Measurements from ENCODE around the gene DDX47. TPM values are rescaled to one million over a fixed set of nuclear protein-coding genes. Genes with fewer than 3 reads are reported as not detected.

Gene DDX47
- total and polyA plus RNA-seq, 2 of the 13 experiments (the other 11 are each of a cell fraction or from before 2014, with no cell fraction given), result 48.5 to 78.7 TPM

GRCh38 chr12:12786706-12787601, 26.2 kb upstream of the DDX47 start (continued):
- peak; percentile 57 for TF ChIP-seq JARID2 (CRISPR knock-in tag; IDR thresholded peaks at IDR 0.05; ENCODE audit: insufficient replicate concordance)
- TF ChIP-seq PITX1 (CRISPR knock-in tag; IDR thresholded peaks at IDR 0.05), result no peak
- TF ChIP-seq GATA4 (IDR thresholded peaks at IDR 0.05; ENCODE audit: borderline replicate concordance, low read depth), result no peak
- peak; percentile 94 for TF ChIP-seq ZNF562 (CRISPR knock-in tag; IDR thresholded peaks at IDR 0.05; ENCODE audit: borderline replicate concordance)
- TF ChIP-seq ATF7 (IDR thresholded peaks at IDR 0.05), result no peak
- TF ChIP-seq ATF7 (CRISPR knock-in tag; IDR thresholded peaks at IDR 0.05), result no peak
- TF ChIP-seq ZNF280D (CRISPR knock-in tag; IDR thresholded peaks at IDR 0.05), result no peak
- TF ChIP-seq ZBTB33 (CRISPR knock-in tag; IDR thresholded peaks at IDR 0.05), result no peak
- TF ChIP-seq MEIS2 (CRISPR knock-in tag; IDR thresholded peaks at IDR 0.05), result peak; percentile 76
- peak; percentile 72; the same call in 1 of the 2 replicates for TF ChIP-seq ZNF329 (CRISPR knock-in tag; IDR thresholded peaks at IDR 0.05; ENCODE audit: low read depth)
- TF ChIP-seq ADNP (CRISPR knock-in tag; IDR thresholded peaks at IDR 0.05), result no peak
- no peak; the same call in 1 of the 2 replicates for TF ChIP-seq ZNF570 (CRISPR knock-in tag; IDR thresholded peaks at IDR 0.05; ENCODE audit: borderline replicate concordance)
- TF ChIP-seq MLXIP (CRISPR knock-in tag; IDR thresholded peaks at IDR 0.05; ENCODE audit: borderline replicate concordance), result no peak
- no peak for TF ChIP-seq SNAI1 (CRISPR knock-in tag; IDR thresholded peaks at IDR 0.05; ENCODE audit: borderline replicate concordance)
- TF ChIP-seq ETS1 (CRISPR knock-in tag; IDR thresholded peaks at IDR 0.05), result 0 out of 2 replicates have a peak, but pooled peaks have one; percentile 46
- TF ChIP-seq HNRNPL (IDR thresholded peaks at IDR 0.05; ENCODE audit: low read depth, low read length), result no peak
- TF ChIP-seq KAT2B (IDR thresholded peaks at IDR 0.05; ENCODE audit: borderline replicate concordance, low read depth, low read length), result no peak
- peak; percentile 25; the same call in 1 of the 2 replicates for TF ChIP-seq ATF2 (CRISPR knock-in tag; IDR thresholded peaks at IDR 0.05)

All from HepG2 (cell line).